ENCODE measurements around the gene PKDCC. TPM values are rescaled to one million over a fixed set of nuclear protein-coding genes. Genes with fewer than 3 reads are reported as not detected.

PKDCC gene
- total RNA-seq, 3 donors from 2014 or later (not counting 1 experiment from before 2014, with no cell fraction given), result 0.50 TPM; not detected in 2

DNA sequence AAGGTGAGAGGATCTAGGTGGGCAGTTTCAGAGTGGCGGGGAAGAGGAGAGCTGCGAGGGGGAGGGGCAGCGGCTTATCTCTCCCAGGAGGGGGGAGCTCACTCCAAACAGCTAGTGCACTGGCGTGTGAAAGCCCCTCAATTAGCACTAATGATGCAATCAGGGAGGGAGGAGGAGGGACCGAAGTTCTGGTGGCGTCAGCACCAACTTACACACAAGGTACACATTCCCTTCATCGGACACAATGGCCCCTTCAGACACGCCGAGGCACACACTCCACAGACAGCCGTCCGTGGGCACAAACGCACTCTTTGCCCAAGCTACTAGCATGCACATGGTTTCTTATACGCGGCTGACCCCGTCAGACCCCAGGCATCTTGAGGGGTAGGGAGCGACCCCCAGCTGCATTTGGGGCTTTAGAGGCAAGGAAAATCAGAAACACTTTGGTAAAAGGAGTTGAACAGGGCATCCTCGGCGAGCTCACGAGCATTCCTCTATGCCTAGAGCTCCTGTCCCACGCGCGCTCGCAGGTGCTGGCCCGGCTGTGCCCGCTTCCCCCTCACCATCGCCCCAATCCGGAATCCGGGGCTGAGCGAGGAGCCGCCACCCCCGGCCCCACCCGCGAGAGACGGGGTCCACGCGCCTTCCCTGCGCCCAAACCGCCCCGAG, 868 bp upstream of the PKDCC start:
- Histone ChIP-seq H3K4me3 (ENCODE audit: low read length) (peak overlapping the region; percentile 35), H3K27me3 (ENCODE audit: control insufficient read depth, insufficient read depth, low read length) (peaks cover 23% of the 10 kb centered on the region), H3K4me1 (ENCODE audit: control insufficient read depth, insufficient read depth, low read length) (peaks cover 14% of the 10 kb centered on the region), H3K36me3 (ENCODE audit: control insufficient read depth, insufficient read depth, low read length) (no peaks in the 10 kb centered on the region), H3K27ac (ENCODE audit: low read length) (no peak overlapping the region), H3K9me3 (ENCODE audit: control insufficient read depth, insufficient read depth, low read length) (no peaks in the 10 kb centered on the region)
- no peak overlapping the region for H3K27ac Mint-ChIP-seq
- H3K27me3 Mint-ChIP-seq (ENCODE audit: low read depth in 2 of 2), result peaks cover 38 to 46% of the 10 kb centered on the region in 2 donors
- H3K4me3 Mint-ChIP-seq, result peak overlapping the region; percentile 77
- intact Hi-C loops (cut with micrococcal nuclease), result no loop called here
- WGBS (ENCODE audit: insufficient coverage), result 19% methylated on average over 37 of the region's 39 CpGs
- peak in 1 of 2 donors; percentile 34 for DNase-seq
- ATAC-seq, result peak in 1 of 3 donors; percentile 20
- no peaks in the 10 kb centered on the region for H3K9me3 Mint-ChIP-seq
- no peaks in the 10 kb centered on the region for H3K36me3 Mint-ChIP-seq
- H3K4me1 Mint-ChIP-seq, result peaks cover 0 to 5% of the 10 kb centered on the region in 2 donors
- TF ChIP-seq, protein P1, sequence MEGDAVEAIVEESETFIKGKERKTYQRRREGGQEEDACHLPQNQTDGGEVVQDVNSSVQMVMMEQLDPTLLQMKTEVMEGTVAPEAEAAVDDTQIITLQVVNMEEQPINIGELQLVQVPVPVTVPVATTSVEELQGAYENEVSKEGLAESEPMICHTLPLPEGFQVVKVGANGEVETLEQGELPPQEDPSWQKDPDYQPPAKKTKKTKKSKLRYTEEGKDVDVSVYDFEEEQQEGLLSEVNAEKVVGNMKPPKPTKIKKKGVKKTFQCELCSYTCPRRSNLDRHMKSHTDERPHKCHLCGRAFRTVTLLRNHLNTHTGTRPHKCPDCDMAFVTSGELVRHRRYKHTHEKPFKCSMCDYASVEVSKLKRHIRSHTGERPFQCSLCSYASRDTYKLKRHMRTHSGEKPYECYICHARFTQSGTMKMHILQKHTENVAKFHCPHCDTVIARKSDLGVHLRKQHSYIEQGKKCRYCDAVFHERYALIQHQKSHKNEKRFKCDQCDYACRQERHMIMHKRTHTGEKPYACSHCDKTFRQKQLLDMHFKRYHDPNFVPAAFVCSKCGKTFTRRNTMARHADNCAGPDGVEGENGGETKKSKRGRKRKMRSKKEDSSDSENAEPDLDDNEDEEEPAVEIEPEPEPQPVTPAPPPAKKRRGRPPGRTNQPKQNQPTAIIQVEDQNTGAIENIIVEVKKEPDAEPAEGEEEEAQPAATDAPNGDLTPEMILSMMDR (IDR thresholded peaks at IDR 0.05), result no peak

DNA sequence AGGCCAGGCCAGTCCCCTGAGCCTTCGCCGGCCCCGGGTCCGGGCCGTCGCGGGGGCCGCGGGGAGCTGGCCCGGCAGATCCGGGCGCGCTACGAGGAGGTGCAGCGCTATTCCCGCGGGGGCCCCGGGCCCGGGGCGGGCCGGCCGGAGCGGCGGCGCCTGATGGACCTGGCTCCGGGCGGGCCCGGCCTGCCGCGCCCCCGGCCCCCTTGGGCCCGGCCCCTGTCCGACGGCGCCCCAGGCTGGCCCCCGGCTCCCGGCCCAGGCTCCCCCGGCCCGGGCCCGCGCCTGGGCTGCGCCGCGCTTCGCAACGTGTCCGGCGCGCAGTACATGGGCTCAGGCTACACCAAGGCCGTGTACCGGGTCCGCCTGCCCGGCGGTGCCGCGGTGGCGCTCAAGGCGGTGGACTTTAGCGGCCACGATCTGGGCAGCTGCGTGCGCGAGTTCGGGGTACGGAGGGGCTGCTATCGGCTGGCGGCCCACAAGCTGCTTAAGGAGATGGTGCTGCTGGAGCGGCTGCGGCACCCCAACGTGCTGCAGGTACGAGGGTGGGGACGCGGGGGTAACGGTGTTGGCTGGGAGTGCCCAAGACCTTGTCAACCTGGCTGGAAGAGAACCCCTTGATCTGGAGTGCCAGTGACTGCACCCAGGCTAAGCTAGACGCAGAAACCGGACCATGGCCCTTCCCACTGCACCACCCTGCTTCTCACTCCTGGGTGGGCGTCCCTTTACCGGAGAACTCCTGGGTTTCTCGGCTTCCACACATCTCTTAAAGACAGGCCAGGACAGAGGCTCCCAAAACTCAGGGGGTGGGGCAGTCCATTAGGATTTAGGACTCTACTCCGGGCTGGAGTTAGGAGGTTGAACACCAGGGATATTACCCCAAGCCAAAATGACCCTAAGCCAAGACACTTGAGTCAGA, 739 bp downstream of the PKDCC start:
- H3K9me3 ChIP-seq (ENCODE audit: control insufficient read depth, insufficient read depth, low read length), result no peaks in the 10 kb centered on the region
- peaks cover 23% of the 10 kb centered on the region for H3K27me3 ChIP-seq (ENCODE audit: control insufficient read depth, insufficient read depth, low read length)
- Mint-ChIP-seq H3K4me3 (peak overlapping the region; percentile 56), H3K9me3 (no peaks in the 10 kb centered on the region), H3K27ac (no peak overlapping the region), H3K4me1 (peaks cover 0 to 5% of the 10 kb centered on the region in 2 donors), H3K27me3 (ENCODE audit: low read depth in 2 of 2) (peaks cover 30 to 35% of the 10 kb centered on the region in 2 donors), H3K36me3 (no peaks in the 10 kb centered on the region)
- peak overlapping the region; percentile 4 for H3K4me3 ChIP-seq (ENCODE audit: low read length)
- DNase-seq, result no peak
- intact Hi-C loops (cut with micrococcal nuclease), result no loop called here
- TF ChIP-seq, protein P1 (IDR thresholded peaks at IDR 0.05), result no peak
- H3K27ac ChIP-seq (ENCODE audit: low read length), result no peak overlapping the region
- ATAC-seq, result peak in 2 of 3 donors; percentile 23 to 27
- no peaks in the 10 kb centered on the region for H3K36me3 ChIP-seq (ENCODE audit: control insufficient read depth, insufficient read depth, low read length)
- H3K4me1 ChIP-seq (ENCODE audit: control insufficient read depth, insufficient read depth, low read length), result peaks cover 14% of the 10 kb centered on the region
- WGBS (ENCODE audit: insufficient coverage), result 9% methylated on average over 79 of the region's 80 CpGs

DNA sequence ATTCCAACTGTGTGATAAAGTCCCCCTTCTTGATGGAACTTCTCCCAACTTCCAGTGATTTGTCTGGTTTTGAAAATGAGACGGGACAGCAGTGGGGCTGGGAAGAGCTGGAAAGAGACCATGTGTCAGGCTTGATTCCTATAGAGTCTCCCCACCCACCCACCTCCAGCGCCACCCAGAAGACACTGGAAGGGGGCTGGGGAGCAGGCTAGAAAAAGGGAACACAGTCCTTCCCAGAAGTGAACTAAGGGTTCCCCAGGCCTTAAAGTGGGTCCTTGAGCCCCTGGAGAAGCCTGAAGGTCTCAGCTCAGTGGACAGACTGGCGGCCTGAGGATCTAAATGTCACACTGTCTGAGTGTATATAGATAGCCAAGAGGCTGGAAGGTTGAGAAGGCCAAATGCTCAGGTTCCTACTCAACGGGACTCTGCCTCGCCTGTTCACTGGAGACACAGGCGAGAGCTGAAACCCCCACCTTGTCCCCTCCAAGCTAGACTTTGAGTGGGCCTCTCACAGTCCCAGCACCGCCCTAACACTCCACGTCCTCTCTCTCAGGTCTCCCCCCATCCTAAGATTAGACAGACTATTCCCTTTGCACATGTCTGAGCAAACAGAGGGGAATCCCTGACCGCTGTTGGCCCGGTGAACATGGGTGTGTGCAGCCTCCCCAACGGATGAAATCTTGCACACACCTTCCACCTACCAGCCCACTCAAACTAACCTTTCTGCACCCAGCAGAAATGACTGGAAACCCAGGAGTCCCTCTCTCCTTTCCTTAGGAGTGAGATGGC, 1.6 kb downstream of the PKDCC start:
- TF ChIP-seq, protein P1 (IDR thresholded peaks at IDR 0.05), result no peak
- no peaks in the 10 kb centered on the region for H3K36me3 ChIP-seq (ENCODE audit: control insufficient read depth, insufficient read depth, low read length)
- no peak for ATAC-seq
- H3K4me1 ChIP-seq (ENCODE audit: control insufficient read depth, insufficient read depth, low read length), result peaks cover 14% of the 10 kb centered on the region
- no peak for DNase-seq
- no peak overlapping the region for H3K4me3 ChIP-seq (ENCODE audit: low read length)
- Mint-ChIP-seq H3K9me3 (no peaks in the 10 kb centered on the region), H3K27ac (no peak overlapping the region), H3K4me3 (peak overlapping the region; percentile 56), H3K36me3 (no peaks in the 10 kb centered on the region), H3K4me1 (peaks cover 0 to 5% of the 10 kb centered on the region in 2 donors), H3K27me3 (ENCODE audit: low read depth in 2 of 2) (peaks cover 24 to 26% of the 10 kb centered on the region in 2 donors)
- no peak overlapping the region for H3K27ac ChIP-seq (ENCODE audit: low read length)
- intact Hi-C loops (cut with micrococcal nuclease), result no loop called here
- H3K9me3 ChIP-seq (ENCODE audit: control insufficient read depth, insufficient read depth, low read length), result no peaks in the 10 kb centered on the region
- WGBS (ENCODE audit: insufficient coverage), result 94% methylated on average over 10 of the region's 11 CpGs
- peaks cover 23% of the 10 kb centered on the region for H3K27me3 ChIP-seq (ENCODE audit: control insufficient read depth, insufficient read depth, low read length)
